ENCODE results near the gene COL15A1. TPM values are rescaled to one million over a fixed set of nuclear protein-coding genes. Genes with fewer than 3 reads are reported as not detected.

COL15A1 gene
- total and polyA plus RNA-seq, 2 of the 8 experiments (the other 6 are each of a cell fraction or from before 2014, with no cell fraction given), result 0.12 to 0.15 TPM

GRCh38 chr9:98977246-98977714 lies 33.6 kb downstream of the COL15A1 start (continued):
- TF ChIP-seq SUZ12 (IDR thresholded peaks at IDR 0.05; ENCODE audit: low read length), result no peak

Measured in H1 (cell line).